Mesothelial cell of epicardium (in vitro differentiated cells): ENCODE data around the gene KCNMB2. TPM values are rescaled to one million over a fixed set of nuclear protein-coding genes. Genes with fewer than 3 reads are reported as not detected.

Experiments
- DNase-seq, 2 experiments: peaks; one replicate each; pipeline ENCODE4 v3.0.0; 2021; ENCODE audit warnings: low spot score in 2 of 2; ENCODE audit not compliant: unreplicated experiment in 2 of 2
- H3K27ac Mint-ChIP-seq: 2 replicates; pipeline ENCODE4 v1.8.0; 2021; ENCODE audit warnings: mixed read lengths
- H3K27me3 Mint-ChIP-seq: 2 replicates; pipeline ENCODE4 v1.8.0; 2021; ENCODE audit warnings: low read depth, mixed read lengths
- H3K36me3 Mint-ChIP-seq: 2 replicates; pipeline ENCODE4 v1.8.0; 2021; ENCODE audit warnings: mixed read lengths
- H3K4me1 Mint-ChIP-seq: 2 replicates; pipeline ENCODE4 v1.8.0; 2021; ENCODE audit warnings: mixed read lengths
- H3K4me3 Mint-ChIP-seq: 2 replicates; pipeline ENCODE4 v1.8.0; 2021; ENCODE audit warnings: mild to moderate bottlenecking, moderate library complexity, mixed read lengths
- H3K9me3 Mint-ChIP-seq: 2 replicates; pipeline ENCODE4 v1.8.0; 2021; ENCODE audit warnings: mixed read lengths
- CTCF ChIP-seq: fragments of 200-600 bp; sonication (generic); IDR thresholded peaks from one replicate; pipeline ENCODE4 v1.5.0; 2021; ENCODE audit warnings: antibody characterized with exemption; ENCODE audit not compliant: unreplicated experiment
- total RNA-seq: library from RNA; stranded (reverse); gene quantifications from 3 replicates; pipeline ENCODE4 v1.2.1, GENCODE V29; 2021

KCNMB2 gene
- total RNA-seq, 1 donor from 2014 or later, result 3.9 TPM

GRCh38 chr3:178631950-178632349 lies 95.7 kb downstream of the KCNMB2 start:
- H3K4me3 Mint-ChIP-seq, result no peak overlapping the region
- no peaks in the 10 kb centered on the region for H3K27me3 Mint-ChIP-seq
- no peak overlapping the region for H3K27ac Mint-ChIP-seq
- DNase-seq, result no peak
- H3K9me3 Mint-ChIP-seq, result peaks cover 13% of the 10 kb centered on the region
- H3K36me3 Mint-ChIP-seq, result peaks cover 6% of the 10 kb centered on the region
- no peak for TF ChIP-seq CTCF
- H3K4me1 Mint-ChIP-seq, result peaks cover 1% of the 10 kb centered on the region

GRCh38 chr3:178634975-178635374 lies 98.7 kb downstream of the KCNMB2 start:
- no peak for TF ChIP-seq CTCF
- H3K27ac Mint-ChIP-seq, result no peak overlapping the region
- peaks cover 6% of the 10 kb centered on the region for H3K36me3 Mint-ChIP-seq
- no peak overlapping the region for H3K4me3 Mint-ChIP-seq
- DNase-seq, result no peak
- H3K4me1 Mint-ChIP-seq, result peaks cover 1% of the 10 kb centered on the region
- H3K9me3 Mint-ChIP-seq, result peaks cover 16% of the 10 kb centered on the region
- no peaks in the 10 kb centered on the region for H3K27me3 Mint-ChIP-seq

DNA sequence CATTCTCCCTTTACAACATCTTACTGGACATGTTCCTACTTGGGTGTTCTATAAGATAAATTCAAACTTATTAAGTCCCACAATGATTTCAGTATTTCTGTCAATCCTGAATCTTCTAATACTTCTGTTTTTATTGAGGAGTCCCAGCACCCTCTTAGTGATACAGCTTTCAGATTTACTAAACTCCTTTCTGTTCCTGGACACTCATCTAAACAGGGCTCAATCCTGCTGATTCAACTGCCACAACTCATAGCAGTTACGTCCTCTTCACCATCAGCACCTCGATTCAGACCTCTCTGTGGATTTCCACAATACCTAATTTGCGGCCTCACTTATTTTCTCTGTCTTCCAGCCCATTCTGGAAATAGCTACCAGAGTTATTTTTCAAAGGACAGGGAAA lies 101.6 kb downstream of the KCNMB2 start:
- DNase-seq, result no peak

DNA sequence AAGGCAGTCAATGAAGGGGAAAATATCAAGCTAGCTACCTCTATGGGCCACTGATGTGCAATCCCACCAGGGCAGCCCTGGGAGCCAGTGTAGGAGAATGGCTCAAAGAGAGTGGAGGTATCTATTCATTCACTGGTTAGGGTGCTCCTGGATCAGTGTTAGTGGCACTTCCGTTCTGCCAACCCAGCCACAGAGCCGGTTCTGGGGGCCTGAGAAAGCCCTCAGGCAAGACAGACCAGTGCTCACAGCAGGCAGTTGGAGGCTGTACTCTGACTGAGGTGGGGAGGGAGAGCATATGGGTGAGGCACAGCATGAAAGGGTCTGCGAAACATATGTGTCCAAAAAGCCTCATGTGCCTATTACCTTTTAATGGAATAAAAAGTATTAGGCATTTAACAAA lies 109.3 kb downstream of the KCNMB2 start:
- Mint-ChIP-seq H3K9me3 (peaks cover 9% of the 10 kb centered on the region), H3K27ac (no peak overlapping the region), H3K27me3 (no peaks in the 10 kb centered on the region), H3K4me1 (no peaks in the 10 kb centered on the region), H3K4me3 (no peak overlapping the region), H3K36me3 (peaks cover 7% of the 10 kb centered on the region)
- no peak for TF ChIP-seq CTCF
- no peak for DNase-seq

More for the DNA sequence above, 101.6 kb downstream of the KCNMB2 start:
- peaks cover 16% of the 10 kb centered on the region for H3K9me3 Mint-ChIP-seq
- no peaks in the 10 kb centered on the region for H3K27me3 Mint-ChIP-seq
- H3K27ac Mint-ChIP-seq, result no peak overlapping the region
- no peak overlapping the region for H3K4me3 Mint-ChIP-seq
- no peak for TF ChIP-seq CTCF
- H3K4me1 Mint-ChIP-seq, result peaks cover 1% of the 10 kb centered on the region
- H3K36me3 Mint-ChIP-seq, result peaks cover 6% of the 10 kb centered on the region

- H3K27me3 Mint-ChIP-seq, result no peaks in the 10 kb centered on the region
- TF ChIP-seq CTCF, result no peak
- no peaks in the 10 kb centered on the region for H3K4me1 Mint-ChIP-seq
- no peak overlapping the region for H3K4me3 Mint-ChIP-seq
- no peak overlapping the region for H3K27ac Mint-ChIP-seq
- H3K36me3 Mint-ChIP-seq, result peaks cover 16% of the 10 kb centered on the region
- no peak for DNase-seq
- H3K9me3 Mint-ChIP-seq, result peaks cover 17% of the 10 kb centered on the region
Measured at GRCh38 chr3:178646186-178646862, 110.1 kb downstream of the KCNMB2 start.

GRCh38 chr3:178655488-178655887 lies 119.3 kb downstream of the KCNMB2 start:
- Mint-ChIP-seq H3K9me3 (peaks cover 13% of the 10 kb centered on the region), H3K4me1 (peaks cover 19% of the 10 kb centered on the region), H3K27ac (no peak overlapping the region), H3K27me3 (no peaks in the 10 kb centered on the region), H3K36me3 (peaks cover 8% of the 10 kb centered on the region), H3K4me3 (no peak overlapping the region)
- no peak for TF ChIP-seq CTCF
- no peak for DNase-seq
